ENCODE measurements around the gene TLE3.

DNA sequence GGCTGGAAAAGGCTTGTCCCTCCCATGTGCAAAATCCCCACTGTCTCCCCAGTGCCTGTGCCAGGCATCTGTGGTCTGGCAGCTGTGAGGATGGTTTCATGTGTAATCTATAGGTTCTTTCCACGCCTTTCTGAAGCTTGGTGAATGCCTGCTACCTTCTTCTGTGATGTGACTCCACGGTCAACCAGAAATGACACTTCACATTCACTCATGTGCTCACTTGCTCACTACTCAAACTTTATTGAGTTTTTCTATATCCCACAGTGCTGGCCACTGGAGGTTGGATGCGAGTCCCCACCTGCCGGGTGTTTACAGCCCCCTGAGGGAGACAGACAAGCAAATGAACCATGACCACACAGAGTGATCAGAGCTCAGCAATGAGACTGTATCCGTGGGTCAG, 27.9 kb upstream of the TLE3 start:
- TF ChIP-seq, protein P1, sequence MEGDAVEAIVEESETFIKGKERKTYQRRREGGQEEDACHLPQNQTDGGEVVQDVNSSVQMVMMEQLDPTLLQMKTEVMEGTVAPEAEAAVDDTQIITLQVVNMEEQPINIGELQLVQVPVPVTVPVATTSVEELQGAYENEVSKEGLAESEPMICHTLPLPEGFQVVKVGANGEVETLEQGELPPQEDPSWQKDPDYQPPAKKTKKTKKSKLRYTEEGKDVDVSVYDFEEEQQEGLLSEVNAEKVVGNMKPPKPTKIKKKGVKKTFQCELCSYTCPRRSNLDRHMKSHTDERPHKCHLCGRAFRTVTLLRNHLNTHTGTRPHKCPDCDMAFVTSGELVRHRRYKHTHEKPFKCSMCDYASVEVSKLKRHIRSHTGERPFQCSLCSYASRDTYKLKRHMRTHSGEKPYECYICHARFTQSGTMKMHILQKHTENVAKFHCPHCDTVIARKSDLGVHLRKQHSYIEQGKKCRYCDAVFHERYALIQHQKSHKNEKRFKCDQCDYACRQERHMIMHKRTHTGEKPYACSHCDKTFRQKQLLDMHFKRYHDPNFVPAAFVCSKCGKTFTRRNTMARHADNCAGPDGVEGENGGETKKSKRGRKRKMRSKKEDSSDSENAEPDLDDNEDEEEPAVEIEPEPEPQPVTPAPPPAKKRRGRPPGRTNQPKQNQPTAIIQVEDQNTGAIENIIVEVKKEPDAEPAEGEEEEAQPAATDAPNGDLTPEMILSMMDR (IDR thresholded peaks at IDR 0.05 in 4 of 5, conservative IDR thresholded peaks at IDR 0.05 in 1 of 5) = no peak
- TF ChIP-seq POLR2A (IDR thresholded peaks at IDR 0.05) = no peak

Measured in gastrocnemius medialis (tissue), 4 donors.